ENCODE data around the gene ADARB2. TPM values are rescaled to one million over a fixed set of nuclear protein-coding genes. Genes with fewer than 3 reads are reported as not detected.

ADARB2 gene
- total RNA-seq, 4 donors from 2014 or later = 2.3 to 3.7 (median 2.6) TPM

- Histone ChIP-seq H3K27ac (replicated peaks in 1 of 4) (no peak overlapping the region), H3K4me1 (no peaks in the 10 kb centered on the region), H3K4me3 (no peak overlapping the region), H3K27me3 (peaks cover 0 to 76% (median 0%) of the 10 kb centered on the region in 4 donors), H3K36me3 (no peaks in the 10 kb centered on the region), H3K9me3 (no peaks in the 10 kb centered on the region)
- peak; percentile 68 for DNase-seq (ENCODE audit: extremely low spot score)
- intact Hi-C loops (cut with DNase I) = no loop called here
- 82% methylated on average over 22 of the region's 25 CpGs for WGBS
- no peak for TF ChIP-seq POLR2A (IDR thresholded peaks at IDR 0.05; ENCODE audit: low read depth)
- no peak for TF ChIP-seq EP300 (IDR thresholded peaks at IDR 0.05)
- no peak for TF ChIP-seq POLR2AphosphoS5 (IDR thresholded peaks at IDR 0.05)
Measured at GRCh38 chr10:1402016-1402770, 335.1 kb downstream of the ADARB2 start.

DNA sequence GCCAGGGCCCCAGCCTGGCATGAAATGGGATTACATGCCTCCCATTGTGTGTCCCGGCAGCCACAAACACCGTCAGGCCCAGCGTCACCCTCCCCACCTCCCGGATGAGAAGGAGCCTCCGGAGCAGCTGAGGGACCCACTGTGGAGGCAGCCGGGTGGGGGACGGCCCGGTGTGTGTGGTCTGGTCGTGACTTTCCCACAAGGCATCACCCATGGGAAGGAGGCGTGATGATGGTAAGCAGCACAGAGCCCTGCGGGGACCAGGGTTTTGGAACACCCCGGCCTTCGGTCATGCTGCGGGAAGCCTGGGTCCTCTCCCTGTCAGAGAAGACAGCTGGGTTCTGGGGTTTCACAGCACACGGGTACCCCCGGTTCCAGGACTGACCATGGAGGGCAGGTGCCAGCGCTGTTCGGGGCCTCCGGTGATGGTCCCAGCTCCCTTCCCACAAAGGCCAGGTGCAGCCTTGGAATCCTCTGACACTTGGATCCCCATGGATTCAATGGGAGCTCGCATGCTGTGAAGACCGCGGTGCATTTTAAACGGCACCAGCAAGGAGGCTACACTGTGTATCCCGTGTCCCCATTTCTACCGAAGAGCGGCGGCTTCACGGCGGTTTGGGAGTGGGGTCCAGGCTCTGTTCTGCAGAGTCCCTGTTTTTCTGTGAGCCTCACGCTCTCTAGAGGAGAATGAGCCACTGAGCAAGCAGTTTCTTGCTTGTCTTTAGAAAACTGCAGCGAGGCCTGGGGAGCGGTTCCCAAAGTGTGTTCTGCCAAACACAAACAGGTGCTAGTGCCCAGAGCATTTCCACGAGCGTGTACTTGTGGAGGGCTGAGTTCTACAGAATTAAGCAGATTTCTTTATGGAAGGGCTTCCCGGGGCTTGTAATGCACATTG, 336.0 kb downstream of the ADARB2 start:
- intact Hi-C loops (cut with DNase I) = no loop called here
- WGBS = 93% methylated on average over 29 of the region's 35 CpGs

DNA sequence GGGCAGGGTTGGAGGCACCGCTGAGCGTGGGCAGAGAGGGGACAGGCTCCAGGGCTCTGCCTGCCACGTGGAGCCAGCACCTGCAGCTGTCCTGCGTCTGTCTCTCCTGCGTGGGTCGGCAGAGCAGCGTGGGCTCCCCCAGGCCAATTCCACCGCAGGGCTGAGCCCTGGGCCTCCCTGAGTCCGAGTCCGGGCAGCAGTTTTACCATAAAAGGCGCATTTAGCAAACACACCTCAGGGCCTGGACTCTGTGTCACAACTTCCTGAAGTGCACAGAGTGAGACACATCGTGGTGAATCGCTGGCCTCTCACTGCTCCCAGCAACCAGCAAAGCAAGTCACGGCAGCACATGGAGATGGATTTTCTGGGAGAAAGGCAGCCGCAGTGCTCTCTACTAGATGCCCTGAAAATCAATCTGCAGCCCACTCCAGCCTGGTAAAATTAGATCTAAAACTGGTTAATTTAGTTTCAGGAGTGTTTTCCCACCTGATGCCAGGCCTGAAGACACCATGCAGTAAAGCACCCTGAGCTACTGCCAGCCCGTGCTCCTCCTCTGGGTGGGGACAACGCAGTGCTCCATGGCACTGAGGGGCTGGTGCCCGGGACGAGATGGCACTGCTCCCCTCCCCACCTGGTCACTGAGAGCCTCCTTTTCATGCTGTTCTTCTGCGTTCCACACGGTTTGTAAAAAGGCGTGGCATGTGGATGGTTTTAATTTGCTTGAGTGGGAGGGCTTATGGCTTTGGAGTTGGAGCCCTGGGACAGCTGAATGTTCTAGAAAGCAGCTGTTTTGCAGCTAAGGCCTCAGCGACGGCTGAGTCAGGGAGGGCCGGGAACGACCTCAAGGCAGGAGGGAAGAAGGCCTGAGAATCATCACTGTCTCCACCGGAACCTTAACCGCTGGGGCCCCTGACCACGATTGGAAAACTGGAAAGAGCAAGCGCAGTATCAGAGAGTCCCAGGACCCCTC, 336.9 kb downstream of the ADARB2 start:
- H3K9me3 ChIP-seq = no peaks in the 10 kb centered on the region
- 62% methylated on average over 20 of the region's 30 CpGs for WGBS
- intact Hi-C loops (cut with DNase I) = no loop called here
- H3K4me1 ChIP-seq = no peaks in the 10 kb centered on the region
- H3K4me3 ChIP-seq = no peak overlapping the region
- H3K36me3 ChIP-seq = no peaks in the 10 kb centered on the region
- DNase-seq (ENCODE audit: extremely low spot score) = peak; percentile 87
- TF ChIP-seq POLR2A (IDR thresholded peaks at IDR 0.05; ENCODE audit: low read depth) (no peak), EP300 (IDR thresholded peaks at IDR 0.05) (no peak), POLR2AphosphoS5 (IDR thresholded peaks at IDR 0.05) (no peak), CTCF (IDR thresholded peaks at IDR 0.05) (no peak)
- H3K27ac ChIP-seq (replicated peaks in 1 of 4) = no peak overlapping the region
- H3K27me3 ChIP-seq = peaks cover 0 to 62% (median 0%) of the 10 kb centered on the region in 4 donors

More for the DNA sequence above, 336.0 kb downstream of the ADARB2 start:
- Histone ChIP-seq H3K27me3 (peaks cover 0 to 67% (median 0%) of the 10 kb centered on the region in 4 donors), H3K27ac (replicated peaks in 1 of 4) (no peak overlapping the region), H3K36me3 (no peaks in the 10 kb centered on the region), H3K4me1 (no peaks in the 10 kb centered on the region), H3K9me3 (no peaks in the 10 kb centered on the region), H3K4me3 (no peak overlapping the region)
- DNase-seq (ENCODE audit: extremely low spot score) = peak; percentile 72
- TF ChIP-seq POLR2AphosphoS5 (IDR thresholded peaks at IDR 0.05) (no peak), EP300 (IDR thresholded peaks at IDR 0.05) (no peak), POLR2A (IDR thresholded peaks at IDR 0.05; ENCODE audit: low read depth) (no peak), CTCF (IDR thresholded peaks at IDR 0.05) (no peak)

DNA sequence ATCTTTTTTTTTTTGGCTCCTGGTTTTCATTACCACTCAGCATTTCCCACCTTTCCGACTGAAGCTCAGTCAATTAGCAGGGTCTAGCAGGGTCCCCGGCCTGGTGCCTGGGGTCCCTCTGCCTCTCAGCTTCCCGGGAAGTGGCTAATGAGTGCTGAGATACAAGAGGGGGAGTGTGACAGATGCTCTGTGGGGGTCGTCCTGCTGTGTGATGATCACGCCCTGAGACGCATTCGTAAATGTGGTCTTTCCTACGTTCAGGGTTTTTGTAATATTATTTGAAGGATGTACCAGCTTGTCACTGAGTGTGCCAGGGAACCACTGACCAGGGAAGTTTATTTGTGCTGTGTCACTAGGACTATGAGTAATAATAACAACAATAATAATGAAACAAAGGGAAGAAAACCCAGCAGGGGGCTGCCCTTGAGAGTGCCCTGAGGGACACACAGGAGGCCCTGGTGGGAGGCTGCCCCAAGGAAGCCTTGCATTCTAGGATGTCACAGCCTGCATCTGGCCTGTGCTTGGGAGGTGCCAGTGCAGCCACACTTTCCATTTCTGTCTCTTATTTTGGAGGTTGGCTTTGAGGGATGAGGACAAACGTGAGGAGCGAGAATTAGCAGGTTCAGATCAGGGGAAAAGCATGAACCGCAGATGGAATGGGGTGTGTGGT, 337.8 kb downstream of the ADARB2 start:
- WGBS = 74% methylated on average over 11 of the region's 11 CpGs

More for the DNA sequence above, 337.8 kb downstream of the ADARB2 start:
- Histone ChIP-seq H3K4me3 (no peak overlapping the region), H3K9me3 (no peaks in the 10 kb centered on the region), H3K4me1 (no peaks in the 10 kb centered on the region), H3K27me3 (peaks cover 0 to 57% (median 0%) of the 10 kb centered on the region in 4 donors), H3K36me3 (no peaks in the 10 kb centered on the region), H3K27ac (replicated peaks in 1 of 4) (no peak overlapping the region)
- peak; percentile 91 for DNase-seq (ENCODE audit: extremely low spot score)
- TF ChIP-seq EP300 (IDR thresholded peaks at IDR 0.05) = no peak
- no peak for TF ChIP-seq POLR2AphosphoS5 (IDR thresholded peaks at IDR 0.05)
- no peak for TF ChIP-seq POLR2A (IDR thresholded peaks at IDR 0.05; ENCODE audit: low read depth)
- TF ChIP-seq CTCF (IDR thresholded peaks at IDR 0.05) = no peak
- intact Hi-C loops (cut with DNase I) = no loop called here

All from esophagus muscularis mucosa (tissue), 4 donors.